Liver (tissue), 3 donors: Measurements from ENCODE around the gene VWC2.

Experiments used
- MAX ChIP-seq: IDR thresholded peaks from 2 replicates; pipeline ENCODE4 v1.6.1; 2016; ENCODE audit warnings: antibody characterized with exemption
- RAD21 ChIP-seq, 2 donors: IDR thresholded peaks; 2 replicates each; pipeline ENCODE4 v1.6.1; 2016; ENCODE audit warnings: antibody characterized with exemption in 2 of 2, mild to moderate bottlenecking in 2 of 2
- YY1 ChIP-seq: IDR thresholded peaks from 2 replicates; pipeline ENCODE4 v1.6.1; 2016; ENCODE audit warnings: antibody characterized with exemption, mild to moderate bottlenecking
- TF ChIP-seq, protein P1 (sequence below): fragments of 150-350 bp; IDR thresholded peaks from 2 replicates; pipeline ENCODE4 v1.5.1; 2017; ENCODE audit warnings: improper control_type of control experiment, low read depth, low read length; ENCODE audit not compliant: missing input control
- TF ChIP-seq, protein P2 (sequence below): IDR thresholded peaks from 2 replicates; pipeline ENCODE4 v1.6.1; 2016; ENCODE audit warnings: antibody characterized with exemption
- TF ChIP-seq, protein P3 (sequence below): IDR thresholded peaks from 2 replicates; pipeline ENCODE4 v1.6.1; 2016; ENCODE audit warnings: antibody characterized with exemption, mild to moderate bottlenecking
- donor health status: healthy.
- donor health status: healthy.

- TF ChIP-seq, protein P1, sequence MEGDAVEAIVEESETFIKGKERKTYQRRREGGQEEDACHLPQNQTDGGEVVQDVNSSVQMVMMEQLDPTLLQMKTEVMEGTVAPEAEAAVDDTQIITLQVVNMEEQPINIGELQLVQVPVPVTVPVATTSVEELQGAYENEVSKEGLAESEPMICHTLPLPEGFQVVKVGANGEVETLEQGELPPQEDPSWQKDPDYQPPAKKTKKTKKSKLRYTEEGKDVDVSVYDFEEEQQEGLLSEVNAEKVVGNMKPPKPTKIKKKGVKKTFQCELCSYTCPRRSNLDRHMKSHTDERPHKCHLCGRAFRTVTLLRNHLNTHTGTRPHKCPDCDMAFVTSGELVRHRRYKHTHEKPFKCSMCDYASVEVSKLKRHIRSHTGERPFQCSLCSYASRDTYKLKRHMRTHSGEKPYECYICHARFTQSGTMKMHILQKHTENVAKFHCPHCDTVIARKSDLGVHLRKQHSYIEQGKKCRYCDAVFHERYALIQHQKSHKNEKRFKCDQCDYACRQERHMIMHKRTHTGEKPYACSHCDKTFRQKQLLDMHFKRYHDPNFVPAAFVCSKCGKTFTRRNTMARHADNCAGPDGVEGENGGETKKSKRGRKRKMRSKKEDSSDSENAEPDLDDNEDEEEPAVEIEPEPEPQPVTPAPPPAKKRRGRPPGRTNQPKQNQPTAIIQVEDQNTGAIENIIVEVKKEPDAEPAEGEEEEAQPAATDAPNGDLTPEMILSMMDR = no peak
- TF ChIP-seq, protein P2, sequence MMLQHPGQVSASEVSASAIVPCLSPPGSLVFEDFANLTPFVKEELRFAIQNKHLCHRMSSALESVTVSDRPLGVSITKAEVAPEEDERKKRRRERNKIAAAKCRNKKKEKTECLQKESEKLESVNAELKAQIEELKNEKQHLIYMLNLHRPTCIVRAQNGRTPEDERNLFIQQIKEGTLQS = no peak
- TF ChIP-seq MAX (no peak), RAD21 (IDR thresholded peaks at IDR 0.05) (no peak), YY1 (no peak)
- TF ChIP-seq, protein P3, sequence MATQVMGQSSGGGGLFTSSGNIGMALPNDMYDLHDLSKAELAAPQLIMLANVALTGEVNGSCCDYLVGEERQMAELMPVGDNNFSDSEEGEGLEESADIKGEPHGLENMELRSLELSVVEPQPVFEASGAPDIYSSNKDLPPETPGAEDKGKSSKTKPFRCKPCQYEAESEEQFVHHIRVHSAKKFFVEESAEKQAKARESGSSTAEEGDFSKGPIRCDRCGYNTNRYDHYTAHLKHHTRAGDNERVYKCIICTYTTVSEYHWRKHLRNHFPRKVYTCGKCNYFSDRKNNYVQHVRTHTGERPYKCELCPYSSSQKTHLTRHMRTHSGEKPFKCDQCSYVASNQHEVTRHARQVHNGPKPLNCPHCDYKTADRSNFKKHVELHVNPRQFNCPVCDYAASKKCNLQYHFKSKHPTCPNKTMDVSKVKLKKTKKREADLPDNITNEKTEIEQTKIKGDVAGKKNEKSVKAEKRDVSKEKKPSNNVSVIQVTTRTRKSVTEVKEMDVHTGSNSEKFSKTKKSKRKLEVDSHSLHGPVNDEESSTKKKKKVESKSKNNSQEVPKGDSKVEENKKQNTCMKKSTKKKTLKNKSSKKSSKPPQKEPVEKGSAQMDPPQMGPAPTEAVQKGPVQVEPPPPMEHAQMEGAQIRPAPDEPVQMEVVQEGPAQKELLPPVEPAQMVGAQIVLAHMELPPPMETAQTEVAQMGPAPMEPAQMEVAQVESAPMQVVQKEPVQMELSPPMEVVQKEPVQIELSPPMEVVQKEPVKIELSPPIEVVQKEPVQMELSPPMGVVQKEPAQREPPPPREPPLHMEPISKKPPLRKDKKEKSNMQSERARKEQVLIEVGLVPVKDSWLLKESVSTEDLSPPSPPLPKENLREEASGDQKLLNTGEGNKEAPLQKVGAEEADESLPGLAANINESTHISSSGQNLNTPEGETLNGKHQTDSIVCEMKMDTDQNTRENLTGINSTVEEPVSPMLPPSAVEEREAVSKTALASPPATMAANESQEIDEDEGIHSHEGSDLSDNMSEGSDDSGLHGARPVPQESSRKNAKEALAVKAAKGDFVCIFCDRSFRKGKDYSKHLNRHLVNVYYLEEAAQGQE = no peak
Measured at GRCh38 chr7:49778731-49779270, 5.4 kb downstream of the VWC2 start.
